Gastrocnemius medialis (tissue), 4 donors: ENCODE measurements around the gene TAF3.

ENCODE experiments used
- POLR2A ChIP-seq, 2 donors: fragments of 450-650 bp; IDR thresholded peaks; one replicate each; pipeline ENCODE4 v1.6.1; 2017; ENCODE audit warnings: antibody characterized with exemption in 2 of 2, mild to moderate bottlenecking in 2 of 2, moderate library complexity in 2 of 2
- TF ChIP-seq, protein P1 (sequence below), 5 experiments: fragments of 450-650 bp in 3 of 5; fragments of 200-600 bp in 2 of 5; sonication (generic) in 2 of 5; IDR thresholded peaks in 4 of 5; conservative IDR thresholded peaks in 1 of 5; 1 replicate in 4 of 5; 2 replicates in 1 of 5; pipeline ENCODE4 v1.5.1; 2016 to 2019; ENCODE audit warnings: antibody characterized with exemption in 5 of 5, mild to moderate bottlenecking in 3 of 5, moderate library complexity in 3 of 5

DNA sequence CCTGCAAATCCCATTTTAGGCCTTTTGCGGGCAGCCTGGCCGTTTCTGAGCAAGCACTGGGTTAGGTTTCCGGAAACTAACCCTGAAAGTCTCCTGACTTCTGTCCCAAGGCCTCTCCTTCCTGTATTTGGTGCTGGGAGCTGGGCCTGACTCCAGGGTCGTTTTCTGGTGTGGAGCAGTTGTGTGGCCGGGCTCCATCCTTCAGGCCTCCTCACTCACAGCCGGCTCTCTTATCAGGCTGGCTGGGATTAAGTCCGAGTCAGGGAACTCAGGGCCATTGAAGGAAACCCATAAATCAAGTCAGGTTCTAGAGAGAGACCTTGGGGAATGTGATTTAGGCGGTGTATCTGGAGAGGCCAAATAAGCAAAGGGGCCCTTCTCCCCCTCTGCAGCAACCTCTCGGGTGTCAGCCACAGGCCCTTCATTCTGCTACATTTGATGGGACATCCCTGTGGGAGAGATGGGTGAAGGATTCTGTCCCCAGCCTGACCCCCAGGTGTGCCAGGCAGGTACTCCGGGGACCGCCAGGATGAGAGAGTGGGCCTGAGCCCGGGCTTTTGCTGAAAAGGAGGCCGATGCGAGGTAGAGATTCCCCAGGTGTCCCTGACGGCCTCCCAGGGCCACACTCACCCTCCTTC lies 239.4 kb downstream of the TAF3 start:
- TF ChIP-seq, protein P1, sequence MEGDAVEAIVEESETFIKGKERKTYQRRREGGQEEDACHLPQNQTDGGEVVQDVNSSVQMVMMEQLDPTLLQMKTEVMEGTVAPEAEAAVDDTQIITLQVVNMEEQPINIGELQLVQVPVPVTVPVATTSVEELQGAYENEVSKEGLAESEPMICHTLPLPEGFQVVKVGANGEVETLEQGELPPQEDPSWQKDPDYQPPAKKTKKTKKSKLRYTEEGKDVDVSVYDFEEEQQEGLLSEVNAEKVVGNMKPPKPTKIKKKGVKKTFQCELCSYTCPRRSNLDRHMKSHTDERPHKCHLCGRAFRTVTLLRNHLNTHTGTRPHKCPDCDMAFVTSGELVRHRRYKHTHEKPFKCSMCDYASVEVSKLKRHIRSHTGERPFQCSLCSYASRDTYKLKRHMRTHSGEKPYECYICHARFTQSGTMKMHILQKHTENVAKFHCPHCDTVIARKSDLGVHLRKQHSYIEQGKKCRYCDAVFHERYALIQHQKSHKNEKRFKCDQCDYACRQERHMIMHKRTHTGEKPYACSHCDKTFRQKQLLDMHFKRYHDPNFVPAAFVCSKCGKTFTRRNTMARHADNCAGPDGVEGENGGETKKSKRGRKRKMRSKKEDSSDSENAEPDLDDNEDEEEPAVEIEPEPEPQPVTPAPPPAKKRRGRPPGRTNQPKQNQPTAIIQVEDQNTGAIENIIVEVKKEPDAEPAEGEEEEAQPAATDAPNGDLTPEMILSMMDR (IDR thresholded peaks at IDR 0.05 in 4 of 5, conservative IDR thresholded peaks at IDR 0.05 in 1 of 5), result no peak
- TF ChIP-seq POLR2A (IDR thresholded peaks at IDR 0.05), result no peak
